Left ventricle myocardium inferior (tissue), 1 donor: ENCODE results near the gene ACACB. TPM values are rescaled to one million over a fixed set of nuclear protein-coding genes. Genes with fewer than 3 reads are reported as not detected.

Experiments used
- DNase-seq: peaks from one replicate; pipeline ENCODE4 v3.0.0-alpha.2; 2020
- H3K27ac ChIP-seq: fragments of 200-600 bp; replicated peaks from 2 replicates; pipeline ENCODE4 v1.8.0; 2021
- H3K27me3 ChIP-seq: fragments of 200-600 bp; 2 replicates; pipeline ENCODE4 v1.8.0; 2021; ENCODE audit warnings: low read depth
- H3K36me3 ChIP-seq: fragments of 200-600 bp; 2 replicates; pipeline ENCODE4 v1.8.0; 2021
- H3K4me1 ChIP-seq: fragments of 200-600 bp; 2 replicates; pipeline ENCODE4 v1.8.0; 2021
- H3K4me3 ChIP-seq: fragments of 200-600 bp; 2 replicates; pipeline ENCODE4 v1.8.0; 2021; ENCODE audit warnings: mild to moderate bottlenecking, moderate library complexity
- H3K9me3 ChIP-seq: fragments of 200-600 bp; replicated peaks from 2 replicates; pipeline ENCODE4 v1.8.0; 2021
- CTCF ChIP-seq: fragments of 200-600 bp; IDR thresholded peaks from 2 replicates; pipeline ENCODE4 v1.8.0; 2021; ENCODE audit warnings: antibody characterized with exemption, mild to moderate bottlenecking, borderline replicate concordance
- intact Hi-C: fragments of 100-400 bp; cut with micrococcal nuclease; formaldehyde crosslinking; loops from one replicate; pipeline ENCODE4 v1.11.0; 2022
- total RNA-seq: library from RNA; stranded (reverse); fragmentation: NEBNext Ultra II Directional; extraction: Animal tissue kit (Norgen Biotek cat#: 25700); gene quantifications from one replicate; pipeline ENCODE4 v1.2.1, GENCODE V29; 2021
- donor health status: DM: no; HTN: yes; CAD: no; lungs with severe emphysema.

Gene ACACB
- total RNA-seq, 1 donor from 2014 or later: 123 TPM

- TF ChIP-seq CTCF: no peak
- intact Hi-C loops: no loop called here
- H3K27me3 ChIP-seq: no peaks in the 10 kb centered on the region
- peak overlapping the region; percentile 25 for H3K27ac ChIP-seq
- no peaks in the 10 kb centered on the region for H3K9me3 ChIP-seq
- peaks cover 16% of the 10 kb centered on the region for H3K4me1 ChIP-seq
- peaks cover 99% of the 10 kb centered on the region for H3K36me3 ChIP-seq
- no peak overlapping the region for H3K4me3 ChIP-seq
- no peak for DNase-seq
These were observed 106.1 kb downstream of the ACACB start for GRCh38 chr12:109222496-109222895.

- H3K4me3 ChIP-seq: no peak overlapping the region
- DNase-seq: no peak
- intact Hi-C loops: no loop called here
- no peak overlapping the region for H3K27ac ChIP-seq
- H3K27me3 ChIP-seq: no peaks in the 10 kb centered on the region
- peaks cover 99% of the 10 kb centered on the region for H3K36me3 ChIP-seq
- H3K4me1 ChIP-seq: peaks cover 16% of the 10 kb centered on the region
- no peaks in the 10 kb centered on the region for H3K9me3 ChIP-seq
- no peak for TF ChIP-seq CTCF
These were observed 106.8 kb downstream of the ACACB start for GRCh38 chr12:109223211-109223610.

GRCh38 chr12:109223868-109224267, 107.5 kb downstream of the ACACB start:
- TF ChIP-seq CTCF: no peak
- Histone ChIP-seq H3K27ac (no peak overlapping the region), H3K27me3 (no peaks in the 10 kb centered on the region), H3K9me3 (no peaks in the 10 kb centered on the region), H3K4me3 (no peak overlapping the region), H3K4me1 (peaks cover 16% of the 10 kb centered on the region), H3K36me3 (peaks cover 99% of the 10 kb centered on the region)
- no peak for DNase-seq
- intact Hi-C loops: no loop called here

- TF ChIP-seq CTCF: no peak
- DNase-seq: no peak
- Histone ChIP-seq H3K27ac (no peak overlapping the region), H3K9me3 (no peaks in the 10 kb centered on the region), H3K27me3 (no peaks in the 10 kb centered on the region), H3K4me3 (no peak overlapping the region), H3K4me1 (no peaks in the 10 kb centered on the region), H3K36me3 (peaks cover 99% of the 10 kb centered on the region)
- intact Hi-C loops: no loop called here
These were observed 112.3 kb downstream of the ACACB start for GRCh38 chr12:109228664-109229063.

GRCh38 chr12:109230193-109230592, 113.8 kb downstream of the ACACB start:
- Histone ChIP-seq H3K27ac (peak overlapping the region; percentile 38), H3K36me3 (peaks cover 99% of the 10 kb centered on the region), H3K4me1 (no peaks in the 10 kb centered on the region), H3K27me3 (no peaks in the 10 kb centered on the region), H3K9me3 (no peaks in the 10 kb centered on the region), H3K4me3 (no peak overlapping the region)
- no peak for DNase-seq
- no peak for TF ChIP-seq CTCF
- intact Hi-C loops: no loop called here

- no peaks in the 10 kb centered on the region for H3K27me3 ChIP-seq
- intact Hi-C loops: no loop called here
- no peak overlapping the region for H3K27ac ChIP-seq
- H3K36me3 ChIP-seq: peaks cover 100% of the 10 kb centered on the region
- no peak for DNase-seq
- H3K9me3 ChIP-seq: no peaks in the 10 kb centered on the region
- TF ChIP-seq CTCF: no peak
- no peaks in the 10 kb centered on the region for H3K4me1 ChIP-seq
- H3K4me3 ChIP-seq: no peak overlapping the region
These were observed 116.3 kb downstream of the ACACB start for GRCh38 chr12:109232731-109233130.
